ENCODE measurements around the gene TMEM45B. TPM values are rescaled to one million over a fixed set of nuclear protein-coding genes. Genes with fewer than 3 reads are reported as not detected.

The TMEM45B gene
- total and polyA plus RNA-seq, 2 of the 13 experiments (the other 11 are each of a cell fraction or from before 2014, with no cell fraction given) = 29.1 to 181 TPM

DNA sequence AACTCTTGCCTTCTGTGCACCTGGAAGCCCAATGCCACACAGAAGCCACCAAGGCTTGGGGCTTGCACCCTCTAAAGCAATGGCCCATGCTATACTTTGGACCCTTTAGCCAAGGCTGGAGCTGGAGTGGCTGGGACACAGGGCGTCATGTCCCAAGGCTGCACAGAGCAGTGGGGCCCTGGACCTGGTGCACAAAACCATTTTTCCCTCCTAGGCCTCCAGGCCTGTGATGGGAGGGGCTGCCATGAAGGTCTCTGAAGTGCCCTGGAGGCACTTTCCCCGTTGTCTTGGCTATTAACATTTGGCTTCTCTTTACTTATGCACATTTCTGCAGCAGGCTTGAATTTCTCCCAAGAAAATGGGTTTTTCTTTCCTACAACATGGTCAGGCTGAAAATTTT lies 20.6 kb upstream of the TMEM45B start (continued):
- TF ChIP-seq EP300 (IDR thresholded peaks at IDR 0.05; ENCODE audit: low read depth in 2 of 2, low read length in 2 of 2) (no peak), EP300 (CRISPR knock-in tag; IDR thresholded peaks at IDR 0.05; ENCODE audit: borderline replicate concordance) (no peak), MTF2 (CRISPR knock-in tag; IDR thresholded peaks at IDR 0.05; ENCODE audit: borderline replicate concordance) (no peak), ATF1 (CRISPR knock-in tag; IDR thresholded peaks at IDR 0.05) (no peak)
- TF ChIP-seq, protein P1, sequence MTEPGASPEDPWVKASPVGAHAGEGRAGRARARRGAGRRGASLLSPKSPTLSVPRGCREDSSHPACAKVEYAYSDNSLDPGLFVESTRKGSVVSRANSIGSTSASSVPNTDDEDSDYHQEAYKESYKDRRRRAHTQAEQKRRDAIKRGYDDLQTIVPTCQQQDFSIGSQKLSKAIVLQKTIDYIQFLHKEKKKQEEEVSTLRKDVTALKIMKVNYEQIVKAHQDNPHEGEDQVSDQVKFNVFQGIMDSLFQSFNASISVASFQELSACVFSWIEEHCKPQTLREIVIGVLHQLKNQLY (CRISPR knock-in tag; IDR thresholded peaks at IDR 0.05) = no peak
- TF ChIP-seq, protein P2, sequence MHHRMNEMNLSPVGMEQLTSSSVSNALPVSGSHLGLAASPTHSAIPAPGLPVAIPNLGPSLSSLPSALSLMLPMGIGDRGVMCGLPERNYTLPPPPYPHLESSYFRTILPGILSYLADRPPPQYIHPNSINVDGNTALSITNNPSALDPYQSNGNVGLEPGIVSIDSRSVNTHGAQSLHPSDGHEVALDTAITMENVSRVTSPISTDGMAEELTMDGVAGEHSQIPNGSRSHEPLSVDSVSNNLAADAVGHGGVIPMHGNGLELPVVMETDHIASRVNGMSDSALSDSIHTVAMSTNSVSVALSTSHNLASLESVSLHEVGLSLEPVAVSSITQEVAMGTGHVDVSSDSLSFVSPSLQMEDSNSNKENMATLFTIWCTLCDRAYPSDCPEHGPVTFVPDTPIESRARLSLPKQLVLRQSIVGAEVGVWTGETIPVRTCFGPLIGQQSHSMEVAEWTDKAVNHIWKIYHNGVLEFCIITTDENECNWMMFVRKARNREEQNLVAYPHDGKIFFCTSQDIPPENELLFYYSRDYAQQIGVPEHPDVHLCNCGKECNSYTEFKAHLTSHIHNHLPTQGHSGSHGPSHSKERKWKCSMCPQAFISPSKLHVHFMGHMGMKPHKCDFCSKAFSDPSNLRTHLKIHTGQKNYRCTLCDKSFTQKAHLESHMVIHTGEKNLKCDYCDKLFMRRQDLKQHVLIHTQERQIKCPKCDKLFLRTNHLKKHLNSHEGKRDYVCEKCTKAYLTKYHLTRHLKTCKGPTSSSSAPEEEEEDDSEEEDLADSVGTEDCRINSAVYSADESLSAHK (CRISPR knock-in tag; IDR thresholded peaks at IDR 0.05; ENCODE audit: borderline replicate concordance) = no peak
- TF ChIP-seq, protein P3, sequence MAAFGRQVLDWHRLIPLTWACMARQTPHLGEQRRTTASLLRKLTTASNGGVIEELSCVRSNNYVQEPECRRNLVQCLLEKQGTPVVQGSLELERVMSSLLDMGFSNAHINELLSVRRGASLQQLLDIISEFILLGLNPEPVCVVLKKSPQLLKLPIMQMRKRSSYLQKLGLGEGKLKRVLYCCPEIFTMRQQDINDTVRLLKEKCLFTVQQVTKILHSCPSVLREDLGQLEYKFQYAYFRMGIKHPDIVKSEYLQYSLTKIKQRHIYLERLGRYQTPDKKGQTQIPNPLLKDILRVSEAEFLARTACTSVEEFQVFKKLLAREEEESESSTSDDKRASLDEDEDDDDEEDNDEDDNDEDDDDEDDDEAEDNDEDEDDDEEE (CRISPR knock-in tag; IDR thresholded peaks at IDR 0.05) = no peak

DNA sequence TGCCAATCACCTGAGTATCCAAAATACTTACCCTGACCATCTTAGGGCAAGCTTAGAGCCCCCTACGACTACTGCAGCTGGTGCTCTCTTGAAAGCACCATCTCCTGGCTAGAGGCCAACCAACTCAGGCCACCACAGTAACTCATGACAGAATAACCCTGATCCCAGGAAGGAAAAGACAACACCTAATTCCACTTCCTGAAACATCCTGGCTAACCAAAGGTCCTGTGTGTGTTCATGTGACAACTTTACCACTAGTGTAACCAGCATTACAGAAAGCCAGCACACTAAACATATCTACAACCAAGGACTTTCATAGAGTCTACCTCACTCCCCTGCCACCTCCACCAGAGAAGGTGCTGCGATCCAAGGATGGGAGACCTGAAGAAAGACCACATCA lies 17.4 kb upstream of the TMEM45B start:
- POLR2A ChIA-PET = interaction anchor here (0.7 kb wide), 1 partner anchor 17 kb away, joined by 3 read pairs; no protein-coding TSS in a partner anchor
- WGBS (ENCODE audit: low lambda C conversion rate) = 100% methylated on average over 2 of the region's 2 CpGs

More for the DNA sequence above, 17.4 kb upstream of the TMEM45B start:
- Histone ChIP-seq H3K4me2 (ENCODE audit: low read depth, low read length) (no peak overlapping the region), H3K9me3 (ENCODE audit: low read length) (peaks cover 25% of the 10 kb centered on the region), H3K27ac (ENCODE audit: extremely low read length, insufficient read depth, low read length) (no peak overlapping the region), H3K4me3 (replicated peaks in 1 of 3; ENCODE audit: insufficient read depth in 1 of 3, low read depth in 2 of 3, low read length in 3 of 3) (no peak overlapping the region), H3K36me3 (replicated peaks in 1 of 2; ENCODE audit: control insufficient read depth in 1 of 2, insufficient read depth in 2 of 2, low read length in 2 of 2) (no peaks in the 10 kb centered on the region), H3K79me2 (ENCODE audit: insufficient read depth, low read length) (no peaks in the 10 kb centered on the region), H3K4me1 (ENCODE audit: insufficient read depth, low read length) (peaks cover 62% of the 10 kb centered on the region), H3K27me3 (ENCODE audit: control insufficient read depth in 1 of 2, insufficient read depth in 2 of 2, low read length in 2 of 2) (peaks cover 0 to 6% of the 10 kb centered on the region in 2 experiments; a peak in 1 of 5 replicates), H2AFZ (ENCODE audit: low read length) (no peak overlapping the region), H3K9ac (ENCODE audit: insufficient read depth, low read depth, low read length) (no peak overlapping the region), H4K20me1 (ENCODE audit: insufficient read depth, low read length) (no peaks in the 10 kb centered on the region)
- FAIRE-seq (peak; percentile 30), DNase-seq (ENCODE audit: low spot score) (no peak), ATAC-seq (no peak; the same call in 1 of the 3 replicates)
- CTCF ChIA-PET (ENCODE audit: low intra/inter-chr PET ratio, low total read pairs) = no interaction called here
- TF ChIP-seq, protein P4, sequence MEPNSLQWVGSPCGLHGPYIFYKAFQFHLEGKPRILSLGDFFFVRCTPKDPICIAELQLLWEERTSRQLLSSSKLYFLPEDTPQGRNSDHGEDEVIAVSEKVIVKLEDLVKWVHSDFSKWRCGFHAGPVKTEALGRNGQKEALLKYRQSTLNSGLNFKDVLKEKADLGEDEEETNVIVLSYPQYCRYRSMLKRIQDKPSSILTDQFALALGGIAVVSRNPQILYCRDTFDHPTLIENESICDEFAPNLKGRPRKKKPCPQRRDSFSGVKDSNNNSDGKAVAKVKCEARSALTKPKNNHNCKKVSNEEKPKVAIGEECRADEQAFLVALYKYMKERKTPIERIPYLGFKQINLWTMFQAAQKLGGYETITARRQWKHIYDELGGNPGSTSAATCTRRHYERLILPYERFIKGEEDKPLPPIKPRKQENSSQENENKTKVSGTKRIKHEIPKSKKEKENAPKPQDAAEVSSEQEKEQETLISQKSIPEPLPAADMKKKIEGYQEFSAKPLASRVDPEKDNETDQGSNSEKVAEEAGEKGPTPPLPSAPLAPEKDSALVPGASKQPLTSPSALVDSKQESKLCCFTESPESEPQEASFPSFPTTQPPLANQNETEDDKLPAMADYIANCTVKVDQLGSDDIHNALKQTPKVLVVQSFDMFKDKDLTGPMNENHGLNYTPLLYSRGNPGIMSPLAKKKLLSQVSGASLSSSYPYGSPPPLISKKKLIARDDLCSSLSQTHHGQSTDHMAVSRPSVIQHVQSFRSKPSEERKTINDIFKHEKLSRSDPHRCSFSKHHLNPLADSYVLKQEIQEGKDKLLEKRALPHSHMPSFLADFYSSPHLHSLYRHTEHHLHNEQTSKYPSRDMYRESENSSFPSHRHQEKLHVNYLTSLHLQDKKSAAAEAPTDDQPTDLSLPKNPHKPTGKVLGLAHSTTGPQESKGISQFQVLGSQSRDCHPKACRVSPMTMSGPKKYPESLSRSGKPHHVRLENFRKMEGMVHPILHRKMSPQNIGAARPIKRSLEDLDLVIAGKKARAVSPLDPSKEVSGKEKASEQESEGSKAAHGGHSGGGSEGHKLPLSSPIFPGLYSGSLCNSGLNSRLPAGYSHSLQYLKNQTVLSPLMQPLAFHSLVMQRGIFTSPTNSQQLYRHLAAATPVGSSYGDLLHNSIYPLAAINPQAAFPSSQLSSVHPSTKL (CRISPR knock-in tag; IDR thresholded peaks at IDR 0.05) = 0 out of 2 replicates have a peak, but pooled peaks have one; percentile 32
- TF ChIP-seq IKZF4 (CRISPR knock-in tag; IDR thresholded peaks at IDR 0.05; ENCODE audit: borderline replicate concordance, low read depth, not compliant biosample characterization) = no peak
- TF ChIP-seq GABPA (IDR thresholded peaks at IDR 0.05; ENCODE audit: low read depth, low read length) = no peak
- peak; percentile 77 for TF ChIP-seq GABPA (CRISPR knock-in tag; IDR thresholded peaks at IDR 0.05; ENCODE audit: low read depth)
- TF ChIP-seq ELF3 (CRISPR knock-in tag; IDR thresholded peaks at IDR 0.05) = peak; percentile 57; the same call in 1 of the 2 replicates
- no TSS peak for BruUV-seq (replicated peaks)
- intact Hi-C loops (cut with micrococcal nuclease; ENCODE audit: unreplicated experiment) (no loop called here), in situ Hi-C loops (cut with HindIII; ENCODE audit: extremely low pct_ligation_motif_present, low pct_unique_long_range_greater_than_20kb) (loop anchor here (25.0 kb wide), 1 partner anchor 339 kb away; no protein-coding TSS in a partner anchor)
